ENCODE measurements around the gene UPB1.

GRCh38 chr22:24554313-24555164 lies 59.4 kb downstream of the UPB1 start, which contains the start of gene GUCD1:
- TF ChIP-seq, protein P1, sequence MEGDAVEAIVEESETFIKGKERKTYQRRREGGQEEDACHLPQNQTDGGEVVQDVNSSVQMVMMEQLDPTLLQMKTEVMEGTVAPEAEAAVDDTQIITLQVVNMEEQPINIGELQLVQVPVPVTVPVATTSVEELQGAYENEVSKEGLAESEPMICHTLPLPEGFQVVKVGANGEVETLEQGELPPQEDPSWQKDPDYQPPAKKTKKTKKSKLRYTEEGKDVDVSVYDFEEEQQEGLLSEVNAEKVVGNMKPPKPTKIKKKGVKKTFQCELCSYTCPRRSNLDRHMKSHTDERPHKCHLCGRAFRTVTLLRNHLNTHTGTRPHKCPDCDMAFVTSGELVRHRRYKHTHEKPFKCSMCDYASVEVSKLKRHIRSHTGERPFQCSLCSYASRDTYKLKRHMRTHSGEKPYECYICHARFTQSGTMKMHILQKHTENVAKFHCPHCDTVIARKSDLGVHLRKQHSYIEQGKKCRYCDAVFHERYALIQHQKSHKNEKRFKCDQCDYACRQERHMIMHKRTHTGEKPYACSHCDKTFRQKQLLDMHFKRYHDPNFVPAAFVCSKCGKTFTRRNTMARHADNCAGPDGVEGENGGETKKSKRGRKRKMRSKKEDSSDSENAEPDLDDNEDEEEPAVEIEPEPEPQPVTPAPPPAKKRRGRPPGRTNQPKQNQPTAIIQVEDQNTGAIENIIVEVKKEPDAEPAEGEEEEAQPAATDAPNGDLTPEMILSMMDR (IDR thresholded peaks at IDR 0.05): no peak
- TF ChIP-seq POLR2A (IDR thresholded peaks at IDR 0.05): peak; percentile 96

All from Peyer's patch (tissue), 4 donors.